Liver (tissue), 9 donors: Measurements from ENCODE around the gene ATPAF1. TPM values are rescaled to one million over a fixed set of nuclear protein-coding genes. Genes with fewer than 3 reads are reported as not detected.
A peak's percentile ranks its signal among the peaks of the same experiment; 100 is the strongest.

Experiments
- DNase-seq: peaks from one replicate; pipeline ENCODE4 v3.0.0-alpha.2; 2017; ENCODE audit warnings: low spot score
- H3K27ac ChIP-seq, 2 donors: one replicate each; pipeline ENCODE4 v1.7.0; 2013; ENCODE audit warnings: inconsistent platforms in 2 of 2, low read length in 2 of 2, control low read depth in 1 of 2, low read depth in 1 of 2, mild to moderate bottlenecking in 1 of 2
- H3K27me3 ChIP-seq, 4 donors: one replicate each; pipeline versions ENCODE4 v1.6.1 to v1.7.0; 2013; ENCODE audit warnings: low read length in 3 of 4, inconsistent platforms in 1 of 4, mild to moderate bottlenecking in 1 of 4, moderate library complexity in 1 of 4; ENCODE audit not compliant: control insufficient read depth in 4 of 4, insufficient read depth in 4 of 4
- H3K36me3 ChIP-seq, 4 donors: one replicate each; pipeline versions ENCODE4 v1.6.1 to v1.7.0; 2013; ENCODE audit warnings: low read length in 3 of 4, mild to moderate bottlenecking in 3 of 4, low read depth in 1 of 4, moderate library complexity in 1 of 4; ENCODE audit not compliant: control insufficient read depth in 4 of 4, insufficient read depth in 3 of 4
- H3K4me1 ChIP-seq, 4 donors: one replicate each; pipeline versions ENCODE4 v1.6.1 to v1.7.0; 2013; ENCODE audit warnings: low read length in 3 of 4, mild to moderate bottlenecking in 3 of 4, moderate library complexity in 1 of 4; ENCODE audit not compliant: control insufficient read depth in 4 of 4, insufficient read depth in 4 of 4
- H3K4me3 ChIP-seq, 3 donors: one replicate each; pipeline versions ENCODE4 v1.6.1 to v1.7.0; 2013; ENCODE audit warnings: low read length in 3 of 3, control low read depth in 1 of 3, low read depth in 1 of 3, mild to moderate bottlenecking in 1 of 3
- H3K9ac ChIP-seq, 2 donors: one replicate each; pipeline ENCODE4 v1.7.0; 2013; ENCODE audit warnings: low read length in 2 of 2, mild to moderate bottlenecking in 2 of 2, moderate library complexity in 2 of 2, control low read depth in 1 of 2, low read depth in 1 of 2
- H3K9me3 ChIP-seq, 4 donors: one replicate each; pipeline versions ENCODE4 v1.6.1 to v1.7.0; 2013; ENCODE audit warnings: low read length in 3 of 4; ENCODE audit not compliant: control insufficient read depth in 4 of 4
- EGR1 ChIP-seq, 2 donors: IDR thresholded peaks; 2 replicates each; pipeline ENCODE4 v1.6.1; 2016 to 2018; ENCODE audit warnings: antibody characterized with exemption in 2 of 2, low read depth in 2 of 2
- GABPA ChIP-seq, 2 donors: IDR thresholded peaks in 1 of 2; conservative IDR thresholded peaks in 1 of 2; 2 replicates each; pipeline ENCODE4 v1.6.1; 2016; ENCODE audit warnings: antibody characterized with exemption in 2 of 2, mild to moderate bottlenecking in 1 of 2, moderate library complexity in 1 of 2
- HNF4A ChIP-seq, 2 donors: conservative IDR thresholded peaks; 2 replicates each; pipeline ENCODE4 v1.6.1; 2016; ENCODE audit warnings: antibody characterized with exemption in 2 of 2, mild to moderate bottlenecking in 2 of 2
- JUND ChIP-seq, 2 donors: IDR thresholded peaks; 2 replicates each; pipeline ENCODE4 v1.6.1; 2016; ENCODE audit warnings: antibody characterized with exemption in 2 of 2
- RAD21 ChIP-seq, 2 donors: IDR thresholded peaks; 2 replicates each; pipeline ENCODE4 v1.6.1; 2016; ENCODE audit warnings: antibody characterized with exemption in 2 of 2, mild to moderate bottlenecking in 2 of 2
- REST ChIP-seq: IDR thresholded peaks from 2 replicates; pipeline ENCODE4 v1.6.1; 2016; ENCODE audit warnings: antibody characterized with exemption, mild to moderate bottlenecking
- SP1 ChIP-seq: IDR thresholded peaks from 2 replicates; pipeline ENCODE4 v1.6.1; 2018; ENCODE audit warnings: antibody characterized with exemption, mild to moderate bottlenecking
- TAF1 ChIP-seq: conservative IDR thresholded peaks from 2 replicates; pipeline ENCODE4 v1.6.1; 2016; ENCODE audit warnings: antibody characterized with exemption, mild to moderate bottlenecking
- YY1 ChIP-seq: IDR thresholded peaks from 2 replicates; pipeline ENCODE4 v1.6.1; 2016; ENCODE audit warnings: antibody characterized with exemption, mild to moderate bottlenecking
- WGBS: extraction: QIAGEN DNeasy Blood & Tissue Kit; methylation state at CpG from one replicate; pipeline ENCODE4 v1.1.7; 2013; 5-methylcytosine and 5-hydroxymethylcytosine counted together
- polyA plus RNA-seq, 2 donors: library from polyadenylated mRNA; stranded (reverse) in 1 of 2; unstranded in 1 of 2; fragments of 200-250 nt in 1 of 2; fragments of >200 nt in 1 of 2; fragmentation: Nextera tagmentation in 1 of 2; extraction: Ambion mirVana in 1 of 2; gene quantifications; one replicate each; pipeline versions ENCODE4 v1.2.1 to v1.2.3, GENCODE V29; 2013 to 2015
- total RNA-seq, 2 donors: library from RNA; depleted of rRNA; stranded (reverse); fragments of >200 nt; gene quantifications; one replicate each; pipeline ENCODE4 v1.2.3, GENCODE V29; 2014
- TF ChIP-seq, protein P1 (sequence below): IDR thresholded peaks from 2 replicates; pipeline ENCODE4 v1.6.1; 2016; ENCODE audit warnings: antibody characterized with exemption
- donor health status: healthy.
- donor health status: healthy.
- donor health status: healthy.
- donor health status: healthy.
- donor health status: healthy.

The ATPAF1 gene
- total and polyA plus RNA-seq, 4 donors, result 35.3 to 54.1 (median 37.0) TPM

DNA sequence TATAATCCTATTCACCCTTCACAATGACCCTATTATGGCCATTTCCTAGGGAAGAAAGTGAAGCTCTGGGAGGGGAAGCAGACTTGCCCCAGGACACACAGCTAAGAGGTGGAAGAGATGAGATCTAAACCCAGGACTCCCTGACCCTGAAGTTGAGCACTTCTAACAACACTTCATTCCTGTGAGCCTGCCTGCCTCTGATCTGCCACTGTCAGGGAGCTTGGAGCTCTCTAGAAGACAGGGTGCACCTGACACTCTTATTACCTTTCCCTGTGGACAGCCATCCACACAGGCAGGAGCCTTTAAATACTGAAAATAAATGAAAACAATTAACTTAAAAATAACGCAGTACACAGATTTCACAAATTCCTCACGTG, 64.7 kb downstream of the ATPAF1 start:
- H3K4me3 ChIP-seq, result peak overlapping the region; percentile 69 to 87 (median 80)
- under 1% methylated on average over 2 of the region's 2 CpGs for WGBS
- peak overlapping the region in 1 of 2 donors; percentile 45 for H3K27ac ChIP-seq
- no peak for DNase-seq
- no peaks in the 10 kb centered on the region for H3K9me3 ChIP-seq
- peaks cover 0 to 16% (median 10%) of the 10 kb centered on the region in 4 donors for H3K4me1 ChIP-seq
- no peaks in the 10 kb centered on the region for H3K27me3 ChIP-seq
- TF ChIP-seq RAD21 (IDR thresholded peaks at IDR 0.05) (no peak), HNF4A (conservative IDR thresholded peaks at IDR 0.05) (no peak), SP1 (no peak), REST (no peak), EGR1 (IDR thresholded peaks at IDR 0.05; ENCODE audit: low read depth in 2 of 2) (no peak), TAF1 (no peak)
- peaks cover 0 to 8% (median 5%) of the 10 kb centered on the region in 4 donors for H3K36me3 ChIP-seq
- H3K9ac ChIP-seq, result peak overlapping the region; percentile 50 to 70

DNA sequence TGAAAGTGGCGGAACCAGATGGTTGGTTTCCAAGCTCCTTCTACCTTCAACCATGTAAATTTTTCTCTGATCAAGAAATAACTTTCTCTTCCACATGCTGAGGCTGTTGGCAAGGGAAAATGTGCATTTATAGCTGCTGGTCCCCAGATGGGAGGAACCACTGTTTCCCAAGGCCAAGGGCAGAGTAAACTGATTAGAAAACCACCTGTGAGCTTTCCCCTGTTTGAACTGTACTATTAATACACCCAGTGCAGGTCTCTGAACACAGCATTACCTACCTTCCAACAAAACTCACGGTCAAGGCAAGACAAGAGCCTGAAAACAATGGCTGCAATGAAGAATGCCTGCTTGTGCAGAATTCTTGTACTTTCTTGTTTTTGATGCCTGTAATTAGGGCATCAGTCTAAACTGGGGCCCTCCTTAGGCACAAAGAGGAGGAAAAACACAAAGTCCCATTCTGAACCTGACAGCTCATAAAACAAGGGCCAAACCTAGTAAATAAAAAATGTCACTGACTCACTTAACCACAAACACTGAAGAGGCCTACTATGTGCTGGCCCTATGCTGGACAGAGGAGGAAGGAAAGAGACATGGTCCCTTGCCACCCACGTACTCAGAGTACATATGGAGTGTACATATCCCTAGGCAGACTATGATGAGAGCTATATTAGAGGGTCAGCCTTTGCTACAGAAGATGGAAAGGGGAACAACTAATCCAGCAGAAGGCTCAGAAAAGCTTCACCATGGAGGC, 66.7 kb downstream of the ATPAF1 start:
- peaks cover 0 to 16% (median 10%) of the 10 kb centered on the region in 4 donors for H3K4me1 ChIP-seq
- no peak for DNase-seq
- H3K27ac ChIP-seq, result no peak overlapping the region
- no peaks in the 10 kb centered on the region for H3K36me3 ChIP-seq
- 92% methylated on average over 3 of the region's 3 CpGs for WGBS
- H3K9me3 ChIP-seq, result no peaks in the 10 kb centered on the region
- no peaks in the 10 kb centered on the region for H3K27me3 ChIP-seq
- no peak overlapping the region for H3K9ac ChIP-seq
- no peak for TF ChIP-seq JUND (IDR thresholded peaks at IDR 0.05)
- TF ChIP-seq GABPA (IDR thresholded peaks at IDR 0.05 in 1 of 2, conservative IDR thresholded peaks at IDR 0.05 in 1 of 2), result no peak
- TF ChIP-seq, protein P1, sequence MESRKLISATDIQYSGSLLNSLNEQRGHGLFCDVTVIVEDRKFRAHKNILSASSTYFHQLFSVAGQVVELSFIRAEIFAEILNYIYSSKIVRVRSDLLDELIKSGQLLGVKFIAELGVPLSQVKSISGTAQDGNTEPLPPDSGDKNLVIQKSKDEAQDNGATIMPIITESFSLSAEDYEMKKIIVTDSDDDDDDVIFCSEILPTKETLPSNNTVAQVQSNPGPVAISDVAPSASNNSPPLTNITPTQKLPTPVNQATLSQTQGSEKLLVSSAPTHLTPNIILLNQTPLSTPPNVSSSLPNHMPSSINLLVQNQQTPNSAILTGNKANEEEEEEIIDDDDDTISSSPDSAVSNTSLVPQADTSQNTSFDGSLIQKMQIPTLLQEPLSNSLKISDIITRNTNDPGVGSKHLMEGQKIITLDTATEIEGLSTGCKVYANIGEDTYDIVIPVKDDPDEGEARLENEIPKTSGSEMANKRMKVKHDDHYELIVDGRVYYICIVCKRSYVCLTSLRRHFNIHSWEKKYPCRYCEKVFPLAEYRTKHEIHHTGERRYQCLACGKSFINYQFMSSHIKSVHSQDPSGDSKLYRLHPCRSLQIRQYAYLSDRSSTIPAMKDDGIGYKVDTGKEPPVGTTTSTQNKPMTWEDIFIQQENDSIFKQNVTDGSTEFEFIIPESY, result no peak
- no peak for TF ChIP-seq TAF1
- TF ChIP-seq YY1, result no peak
- H3K4me3 ChIP-seq, result no peak overlapping the region
